Heart left ventricle (tissue), 16 donors: ENCODE results near the gene PIM3. TPM values are rescaled to one million over a fixed set of nuclear protein-coding genes. Genes with fewer than 3 reads are reported as not detected.

ENCODE experiments used
- ATAC-seq, 4 donors: fragments of 200-7000 bp; cut with Tn5 transposase; one replicate each; pipeline ENCODE4 v1.9.1; 2020 to 2022; ENCODE audit warnings: moderate library complexity in 4 of 4, mild to moderate bottlenecking in 3 of 4, moderate number of reproducible peaks in 1 of 4
- DNase-seq, 5 donors: peaks; one replicate each; pipeline ENCODE4 v3.0.0-alpha.2; 2020
- H3K27ac ChIP-seq, 12 donors: fragments of 200-600 bp; sonication (generic) in 4 of 12; one replicate each; pipeline versions ENCODE4 v1.5.0 to v1.8.0; 2016 to 2022; ENCODE audit warnings: mild to moderate bottlenecking in 2 of 12
- H3K27me3 ChIP-seq, 9 donors: fragments of 200-600 bp; sonication (generic) in 2 of 9; one replicate each; pipeline versions ENCODE4 v1.5.1 to v1.8.0; 2016 to 2022; ENCODE audit warnings: mild to moderate bottlenecking in 3 of 9
- H3K36me3 ChIP-seq, 9 donors: fragments of 200-600 bp; sonication (generic) in 2 of 9; one replicate each; pipeline versions ENCODE4 v1.5.0 to v1.8.0; 2018 to 2022; ENCODE audit warnings: mild to moderate bottlenecking in 2 of 9
- H3K4me1 ChIP-seq, 12 donors: fragments of 200-600 bp; sonication (generic) in 4 of 12; one replicate each; pipeline versions ENCODE4 v1.5.0 to v1.8.0; 2016 to 2022; ENCODE audit warnings: mild to moderate bottlenecking in 3 of 12
- H3K4me3 ChIP-seq, 12 donors: fragments of 200-600 bp; sonication (generic) in 4 of 12; one replicate each; pipeline versions ENCODE4 v1.5.0 to v1.8.0; 2017 to 2022; ENCODE audit warnings: mild to moderate bottlenecking in 9 of 12, moderate library complexity in 4 of 12
- H3K9me3 ChIP-seq, 12 donors: fragments of 200-600 bp; sonication (generic) in 4 of 12; one replicate each; pipeline versions ENCODE4 v1.5.0 to v1.8.0; 2016 to 2022; ENCODE audit warnings: mild to moderate bottlenecking in 1 of 12
- CTCF ChIP-seq, 12 donors: fragments of 200-600 bp; sonication (generic) in 4 of 12; IDR thresholded peaks; one replicate each; pipeline versions ENCODE4 v1.5.0 to v1.8.0; 2018 to 2022; ENCODE audit warnings: antibody characterized with exemption in 12 of 12, mild to moderate bottlenecking in 5 of 12
- POLR2A ChIP-seq, 2 donors: fragments of 450-650 bp; IDR thresholded peaks; one replicate each; pipeline ENCODE4 v1.6.1; 2017; ENCODE audit warnings: antibody characterized with exemption in 2 of 2, mild to moderate bottlenecking in 2 of 2, moderate library complexity in 2 of 2
- WGBS, 4 donors: extraction: QIAGEN DNeasy Blood & Tissue Kit in 2 of 4; methylation state at CpG; one replicate each; pipeline versions ENCODE4 v1.1.5 to v1.1.7; 2013 to 2018; 5-methylcytosine and 5-hydroxymethylcytosine counted together
- intact Hi-C, 10 donors: fragments of 100-400 bp; cut with DNase I; formaldehyde crosslinking; loops; one replicate each; pipeline versions ENCODE4 v1.11.1 to v1.14.2; 2022
- polyA plus RNA-seq, 2 donors: library from polyadenylated mRNA; stranded (reverse); fragments of 200-250 nt; gene quantifications; one replicate each; pipeline ENCODE4 v1.2.3, GENCODE V29; 2013
- total RNA-seq, 9 donors: library from RNA; depleted of rRNA in 2 of 9; stranded (reverse); fragments of >200 nt in 2 of 9; fragmentation: NEBNext Ultra II Directional in 3 of 9; extraction: Animal tissue kit (Norgen Biotek cat#: 25700) in 3 of 9; gene quantifications; one replicate each; pipeline versions ENCODE4 v1.1.0 to v1.2.4, GENCODE V29; 2016 to 2023
- donor health status: ischemic (EF 13 %, LVEDD 7.1; RV severe dilation, severe dysfunction).
- donor health status: healthy with polysubstance abuse.
- donor health status: DM: no; HTN: yes; CAD: no.
- donor health status: DM: no; HTN: no; CAD: no.
- donor health status: ischemic (EF 25% LVEDD 6.9; RV normal size, moderate dysfunction).
- donor health status: ischemic (EF 25% LVEDD 5.7; RV mildly dilated, moderate dysfunction).
- donor health status: healthy.
- donor health status: DM: yes; HTN: yes; CAD: no.
- donor health status: ischemic (EF 35%, LVEDD 5.7; RV mildly dilated, moderate dysfunction).
- donor health status: nonischemic (EF 11% LVEDD 7.7; RV severe dilation, severe dysfunction).
- donor health status: DM: yes; HTN: yes; CAD: no.
- donor health status: PGD.
- donor health status: ischemic (EF 29% LVEDD 5.4; RV normal size, mild dysfunction).
- donor health status: nonischemic (EF 23%, LVEDD 6.1; RV moderate dilation, normal function).

PIM3 gene
- total and polyA plus RNA-seq, 11 donors: 37.7 to 118 (median 50.2) TPM

GRCh38 chr22:49933236-49934159, 27.1 kb upstream of the PIM3 start:
- intact Hi-C loops: loop anchor here in 7 of 10 donors (5.0 to 10.0 kb wide), 7 partner anchors 34 to 274 kb away; partner anchors contain the start of gene TRABD (in 1 of the 7)
- Histone ChIP-seq H3K36me3 (no peaks in the 10 kb centered on the region), H3K27ac (peak overlapping the region; percentile 91 to 99 (median 95)), H3K27me3 (peaks cover 0 to 9% (median 5%) of the 10 kb centered on the region in 9 donors), H3K4me1 (peaks cover 19 to 87% (median 67%) of the 10 kb centered on the region in 12 donors), H3K9me3 (no peaks in the 10 kb centered on the region), H3K4me3 (peak overlapping the region in 4 of 12 donors; percentile 0 to 70 (median 54))
- DNase-seq: peak in 4 of 5 donors; percentile 60 to 82 (median 76)
- WGBS, 4 donors: 49 to 58% (median 52%) methylated on average over 16 to 27 of the region's 27 CpGs
- TF ChIP-seq CTCF (IDR thresholded peaks at IDR 0.05) (no peak), POLR2A (IDR thresholded peaks at IDR 0.05) (peak in 1 of 2 donors; percentile 58)
- peak; percentile 2 to 53 (median 21) for ATAC-seq

GRCh38 chr22:49934160-49934890, 26.2 kb upstream of the PIM3 start:
- H3K4me3 ChIP-seq: peak overlapping the region; percentile 21 to 70 (median 48)
- 38 to 56% (median 50%) methylated on average over 14 to 24 of the region's 24 CpGs for WGBS, 4 donors
- DNase-seq: peak; percentile 67 to 87 (median 82)
- peaks cover 0 to under 1% (median 0%) of the 10 kb centered on the region in 9 donors for H3K27me3 ChIP-seq
- peaks cover 19 to 88% (median 69%) of the 10 kb centered on the region in 12 donors for H3K4me1 ChIP-seq
- no peaks in the 10 kb centered on the region for H3K9me3 ChIP-seq
- H3K27ac ChIP-seq: peak overlapping the region; percentile 91 to 99 (median 95)
- intact Hi-C loops: loop anchor here in 7 of 10 donors (5.0 to 10.0 kb wide), 7 partner anchors 33 to 273 kb away; partner anchors contain the start of gene TRABD (in 1 of the 7)
- TF ChIP-seq CTCF (IDR thresholded peaks at IDR 0.05) (no peak), POLR2A (IDR thresholded peaks at IDR 0.05) (no peak)
- peak; percentile 21 to 47 (median 36) for ATAC-seq
- H3K36me3 ChIP-seq: no peaks in the 10 kb centered on the region

- intact Hi-C loops: loop anchor here in 7 of 10 donors (5.0 to 10.0 kb wide), 7 partner anchors 32 to 272 kb away; partner anchors contain the start of gene TRABD (in 1 of the 7)
- Histone ChIP-seq H3K4me1 (peaks cover 19 to 81% (median 65%) of the 10 kb centered on the region in 12 donors), H3K27me3 (no peaks in the 10 kb centered on the region), H3K4me3 (peak overlapping the region; percentile 21 to 70 (median 48)), H3K9me3 (no peaks in the 10 kb centered on the region), H3K36me3 (no peaks in the 10 kb centered on the region), H3K27ac (peak overlapping the region; percentile 91 to 99 (median 95))
- 6 to 27% (median 7%) methylated on average over 6 to 56 of the region's 56 CpGs for WGBS, 4 donors
- DNase-seq (peak; percentile 91 to 94 (median 93)), ATAC-seq (peak in 3 of 4 donors; percentile 4 to 41 (median 20))
- TF ChIP-seq POLR2A (IDR thresholded peaks at IDR 0.05): no peak
- no peak for TF ChIP-seq CTCF (IDR thresholded peaks at IDR 0.05)
These were observed 25.5 kb upstream of the PIM3 start for GRCh38 chr22:49934891-49935557.
